ENCODE measurements around the gene SP9.

SP9 gene

DNA sequence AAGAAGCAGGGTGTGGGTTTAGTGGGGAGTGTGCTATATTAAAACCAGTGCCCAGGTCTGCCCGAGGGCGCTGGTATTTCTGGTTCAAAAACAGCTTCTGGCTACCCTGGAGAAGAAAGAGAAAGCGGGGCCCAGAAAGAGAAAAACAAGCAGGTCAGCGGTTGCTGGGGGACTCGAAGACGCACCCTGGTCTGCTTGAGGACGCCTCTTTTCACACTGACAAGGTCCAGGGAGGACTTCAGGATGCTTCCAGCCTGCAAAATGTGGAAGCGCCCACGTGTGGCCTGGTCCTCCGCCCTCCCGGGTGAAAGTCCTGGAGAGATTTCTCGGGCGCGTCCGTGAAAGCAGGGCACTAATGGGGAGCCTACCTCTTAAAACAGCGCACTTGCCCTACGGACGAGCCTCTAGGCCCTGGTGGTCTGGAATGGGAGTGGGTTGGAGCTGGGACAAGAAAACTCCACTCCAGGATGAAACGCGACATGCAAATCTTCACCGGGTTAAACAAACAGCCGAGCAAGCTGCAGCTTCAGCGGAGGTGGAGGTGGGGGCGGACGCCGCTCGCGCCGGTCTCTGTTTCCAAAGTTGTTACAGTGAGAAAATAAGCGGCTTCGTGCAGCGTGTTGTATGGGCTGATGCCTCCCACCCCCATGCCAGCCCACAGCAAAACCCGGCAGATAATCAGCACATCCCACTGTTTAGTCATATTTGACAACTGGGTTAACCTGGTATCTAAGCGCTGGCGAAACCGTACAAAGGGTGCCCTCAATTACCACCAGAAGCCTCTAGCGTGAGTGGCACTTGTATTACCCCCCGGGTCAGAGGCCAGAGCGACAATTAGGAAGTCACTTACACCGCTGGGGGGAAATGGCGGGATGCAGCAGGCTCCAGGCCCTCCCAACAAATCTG is 1.1 kb upstream of the SP9 start:
- no peak for DNase-seq (ENCODE audit: low read depth)

DNA sequence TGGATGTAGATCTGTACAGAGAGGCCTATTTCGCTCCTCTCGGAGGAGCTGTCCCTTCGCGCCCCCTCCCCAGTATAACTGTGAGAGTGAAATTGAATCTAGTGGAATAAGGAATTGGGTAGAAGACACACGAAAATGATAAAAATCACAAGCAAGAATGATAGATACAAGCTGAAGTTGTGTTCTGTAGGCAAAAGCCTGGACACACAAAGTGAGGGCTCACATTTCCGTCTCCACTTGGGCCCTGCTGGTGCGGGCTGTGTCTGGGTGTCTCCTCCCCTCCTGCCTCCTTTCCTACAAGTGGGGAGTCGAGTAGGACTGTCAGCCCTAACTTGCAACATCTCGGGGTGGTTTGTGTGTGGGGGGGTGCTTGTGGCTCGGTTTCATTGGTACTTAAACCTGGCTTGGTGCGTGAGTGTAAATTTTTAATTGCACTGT is 457 bp upstream of the SP9 start:
- DNase-seq (ENCODE audit: low read depth), result no peak

DNA sequence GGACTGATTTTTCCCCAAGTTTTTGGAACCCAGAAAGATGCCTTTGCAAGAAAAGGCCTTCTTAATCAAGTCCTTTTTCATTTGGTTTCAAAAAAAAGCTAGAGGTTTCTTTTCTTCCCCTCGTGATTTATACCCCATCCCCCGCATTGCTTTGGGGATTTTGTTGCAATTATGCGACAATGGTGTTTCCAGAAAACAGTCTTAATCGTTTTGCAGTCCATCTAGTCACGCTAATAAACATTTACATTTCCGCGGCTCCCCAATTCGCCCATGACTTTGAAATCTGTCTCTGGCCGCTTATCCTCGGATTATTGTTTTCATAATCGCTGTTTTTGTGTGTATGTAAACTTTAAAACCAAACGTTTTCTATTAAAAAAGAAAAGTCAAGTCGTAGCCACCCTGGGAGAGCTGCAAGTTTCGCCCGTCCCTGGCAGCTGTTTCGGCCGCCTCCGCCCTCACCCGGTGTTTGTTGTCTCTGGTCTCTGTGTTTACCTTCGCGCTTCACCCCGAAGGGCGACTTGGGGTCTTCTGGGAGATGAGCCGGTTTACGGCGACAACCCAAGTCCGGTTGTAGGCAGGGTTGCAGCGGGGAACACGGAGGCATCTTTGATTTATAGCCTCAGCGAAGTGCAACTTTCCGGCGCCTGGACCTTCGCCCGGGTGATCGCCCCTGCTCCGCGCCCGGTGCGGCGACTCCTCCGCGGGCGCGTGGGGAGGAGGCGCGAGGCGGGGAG is 667 bp downstream of the SP9 start:
- DNase-seq (ENCODE audit: low read depth), result no peak

DNA sequence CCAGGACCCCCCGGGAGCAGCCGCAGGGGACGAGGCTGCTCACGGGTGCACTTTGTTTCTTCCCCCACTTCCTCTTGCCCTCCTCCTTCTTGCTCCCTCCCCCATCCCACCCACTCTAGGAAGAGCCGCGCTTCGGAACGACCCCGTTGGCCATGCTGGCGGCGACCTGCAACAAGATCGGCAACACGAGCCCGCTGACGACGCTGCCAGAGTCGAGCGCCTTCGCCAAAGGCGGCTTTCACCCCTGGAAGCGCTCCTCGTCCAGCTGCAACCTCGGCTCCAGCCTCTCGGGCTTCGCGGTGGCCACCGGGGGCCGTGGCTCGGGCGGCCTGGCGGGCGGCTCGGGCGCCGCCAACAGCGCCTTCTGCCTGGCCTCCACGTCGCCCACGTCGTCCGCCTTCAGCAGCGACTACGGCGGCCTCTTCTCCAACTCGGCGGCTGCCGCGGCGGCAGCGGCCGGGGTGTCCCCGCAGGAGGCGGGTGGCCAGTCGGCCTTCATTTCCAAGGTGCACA is 1.3 kb downstream of the SP9 start:
- no peak for DNase-seq (ENCODE audit: low read depth)

DNA sequence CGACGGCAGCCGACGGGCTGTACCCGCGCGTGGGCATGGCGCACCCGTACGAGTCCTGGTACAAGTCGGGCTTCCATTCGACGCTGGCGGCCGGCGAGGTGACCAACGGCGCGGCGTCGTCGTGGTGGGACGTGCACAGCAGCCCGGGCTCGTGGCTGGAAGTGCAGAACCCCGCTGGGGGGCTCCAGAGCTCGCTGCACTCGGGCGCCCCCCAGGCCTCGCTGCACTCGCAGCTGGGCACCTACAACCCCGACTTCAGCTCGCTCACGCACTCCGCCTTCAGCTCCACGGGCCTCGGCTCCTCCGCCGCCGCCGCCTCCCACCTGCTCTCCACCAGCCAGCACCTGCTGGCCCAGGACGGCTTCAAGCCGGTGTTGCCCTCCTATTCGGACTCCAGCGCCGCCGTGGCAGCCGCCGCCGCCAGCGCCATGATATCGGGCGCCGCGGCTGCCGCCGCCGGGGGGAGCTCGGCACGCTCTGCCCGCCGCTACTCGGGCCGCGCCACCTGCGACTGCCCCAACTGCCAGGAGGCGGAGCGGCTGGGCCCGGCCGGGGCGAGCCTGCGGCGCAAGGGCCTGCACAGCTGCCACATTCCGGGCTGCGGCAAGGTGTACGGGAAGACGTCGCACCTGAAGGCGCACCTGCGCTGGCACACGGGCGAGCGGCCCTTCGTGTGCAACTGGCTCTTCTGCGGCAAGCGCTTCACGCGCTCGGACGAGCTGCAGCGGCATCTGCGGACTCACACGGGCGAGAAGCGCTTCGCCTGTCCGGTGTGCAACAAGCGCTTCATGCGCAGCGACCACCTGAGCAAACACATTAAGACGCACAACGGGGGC is 2.0 kb downstream of the SP9 start:
- DNase-seq (ENCODE audit: low read depth), result no peak

- no peak for DNase-seq (ENCODE audit: low read depth)
Measured at GRCh38 chr2:174337337-174338146, 2.8 kb downstream of the SP9 start.

GRCh38 chr2:174338147-174338605 is 3.4 kb downstream of the SP9 start:
- no peak for DNase-seq (ENCODE audit: low read depth)

GRCh38 chr2:174338671-174339560 is 4.2 kb downstream of the SP9 start:
- no peak for DNase-seq (ENCODE audit: low read depth)

DNA sequence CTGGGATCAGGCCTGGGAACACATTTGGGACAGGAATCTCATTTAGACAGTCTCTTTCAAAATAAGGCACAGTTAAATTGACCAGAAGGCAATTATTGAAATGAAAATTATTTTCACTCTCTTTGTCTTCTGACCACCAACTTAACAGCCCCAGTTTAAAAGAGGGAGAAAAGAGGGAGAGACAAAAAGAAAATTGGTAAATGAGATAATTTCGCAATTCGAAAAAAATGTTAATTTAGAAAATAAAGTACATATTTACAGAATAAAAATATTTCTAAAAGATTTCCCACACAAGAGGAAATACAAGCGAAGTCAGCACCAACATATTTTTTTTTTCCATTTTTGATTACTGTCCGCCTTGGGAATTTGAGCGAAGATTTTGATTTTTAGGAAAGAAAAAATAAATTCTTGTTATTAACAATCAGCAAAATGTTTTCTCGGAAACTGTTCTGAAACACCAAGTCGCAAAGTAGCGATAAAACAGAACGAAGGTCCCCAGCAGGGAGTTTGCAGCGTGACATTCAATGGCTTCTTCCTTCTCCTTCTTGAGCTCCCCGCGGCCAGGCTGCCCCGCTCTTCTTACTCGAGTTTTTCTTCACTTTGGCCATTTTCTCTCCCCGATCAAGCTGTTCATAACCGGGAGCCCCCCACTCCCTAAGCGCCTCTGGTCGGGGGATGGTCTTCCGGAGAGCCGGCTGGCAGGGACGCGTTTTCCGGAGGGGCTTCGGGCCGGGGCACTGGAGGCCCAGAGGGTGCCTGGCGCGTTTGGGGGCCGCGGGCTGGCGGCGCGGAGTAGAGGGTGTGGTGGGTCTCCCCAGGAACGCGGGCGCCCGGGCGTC is 5.0 kb downstream of the SP9 start:
- no peak for DNase-seq (ENCODE audit: low read depth)

DNA sequence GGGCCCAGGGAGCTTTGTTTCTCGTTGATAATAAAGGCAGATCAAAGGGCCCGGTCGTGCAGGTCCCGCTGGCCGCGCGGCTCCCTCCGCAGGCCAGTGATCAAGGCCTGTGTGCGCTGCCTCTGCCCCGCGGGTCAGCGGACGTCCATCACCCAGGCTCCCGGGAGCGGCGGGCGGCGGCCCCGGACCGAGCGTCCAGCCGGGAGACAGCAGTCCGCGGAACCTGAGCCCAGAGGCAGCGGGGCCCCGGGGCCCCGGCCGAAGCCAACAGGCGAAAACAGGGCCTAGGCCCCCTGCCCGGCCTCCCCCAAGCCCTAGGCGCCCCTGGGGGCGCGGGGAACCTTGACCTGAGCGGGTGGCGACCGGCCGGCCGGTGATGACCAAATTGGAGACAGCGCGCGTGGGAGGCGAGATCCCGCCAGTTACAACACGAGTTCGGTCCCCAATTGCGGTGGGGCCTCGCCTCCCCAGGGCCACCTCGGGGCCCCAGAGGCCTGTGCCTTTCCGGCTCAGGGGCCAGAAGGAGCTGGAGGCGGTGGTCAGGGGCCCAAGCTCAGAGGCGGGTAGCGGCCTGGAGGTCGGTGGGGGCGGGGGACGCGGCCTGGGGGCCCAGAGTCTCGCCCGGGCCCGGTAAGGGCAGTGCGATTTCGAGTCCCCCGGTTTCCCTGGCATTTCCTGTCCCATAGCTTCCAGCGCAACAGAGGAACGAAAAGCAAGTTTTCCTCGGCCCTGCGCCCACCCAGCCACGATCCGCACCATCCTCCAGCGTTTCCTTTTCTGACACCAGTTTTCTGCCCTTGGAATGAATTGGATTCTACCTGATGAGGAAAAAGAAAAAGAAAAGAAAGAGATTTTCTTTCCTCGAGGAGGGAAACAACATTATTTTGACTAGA is 5.9 kb downstream of the SP9 start:
- DNase-seq (ENCODE audit: low read depth), result no peak

DNA sequence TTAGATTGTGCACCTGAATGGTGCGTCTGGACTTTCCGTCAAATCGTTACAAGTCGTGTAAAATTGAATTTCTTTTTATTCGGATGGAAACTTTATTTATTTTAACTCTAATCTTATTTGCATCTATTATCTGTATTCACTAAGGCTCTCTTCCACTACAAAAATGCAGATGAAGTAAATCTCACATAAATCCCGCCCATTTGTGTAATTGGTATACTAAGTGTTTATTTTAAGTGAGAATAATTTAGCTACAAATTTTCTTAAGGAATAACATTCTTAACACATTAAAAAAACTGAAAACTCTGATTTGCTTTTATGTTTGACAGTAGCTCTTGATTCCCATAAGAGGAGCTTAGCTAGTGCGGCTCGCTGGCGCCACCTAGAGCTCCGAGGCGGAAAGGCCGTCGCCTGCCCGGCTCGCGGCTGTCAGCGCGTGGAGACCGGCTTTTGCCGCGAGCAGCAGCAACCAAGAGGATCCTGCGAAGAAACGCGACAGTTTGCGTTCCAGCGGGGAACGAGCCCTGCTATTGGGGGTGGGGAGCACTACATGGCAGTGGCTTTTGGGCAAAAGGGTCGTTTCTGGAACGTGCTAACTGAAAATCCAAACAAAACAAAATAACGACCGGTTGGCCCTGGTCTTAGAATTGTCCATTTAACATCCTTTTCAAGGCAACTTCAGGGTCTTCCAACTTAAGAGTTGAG is 6.7 kb downstream of the SP9 start:
- DNase-seq (ENCODE audit: low read depth), result peak; percentile 42

- DNase-seq (ENCODE audit: low read depth), result no peak
Measured at GRCh38 chr2:174341995-174342685, 7.4 kb downstream of the SP9 start.

GRCh38 chr2:174342686-174343342 is 8.1 kb downstream of the SP9 start:
- no peak for DNase-seq (ENCODE audit: low read depth)

DNA sequence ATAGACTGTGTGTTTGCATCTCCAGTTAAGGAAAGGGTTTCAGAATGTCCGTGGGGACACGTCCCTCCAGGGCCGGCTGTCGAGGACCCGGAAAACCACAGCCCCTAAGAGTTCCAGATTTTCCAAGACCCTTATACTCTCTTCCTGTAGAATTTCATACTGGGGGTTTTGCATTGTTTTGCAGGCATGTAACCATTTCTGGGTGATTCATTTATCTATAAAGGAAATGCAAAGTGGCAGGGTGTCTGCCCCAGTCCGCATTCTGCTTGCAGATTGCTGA is 8.5 kb downstream of the SP9 start:
- no peak for DNase-seq (ENCODE audit: low read depth)

DNA sequence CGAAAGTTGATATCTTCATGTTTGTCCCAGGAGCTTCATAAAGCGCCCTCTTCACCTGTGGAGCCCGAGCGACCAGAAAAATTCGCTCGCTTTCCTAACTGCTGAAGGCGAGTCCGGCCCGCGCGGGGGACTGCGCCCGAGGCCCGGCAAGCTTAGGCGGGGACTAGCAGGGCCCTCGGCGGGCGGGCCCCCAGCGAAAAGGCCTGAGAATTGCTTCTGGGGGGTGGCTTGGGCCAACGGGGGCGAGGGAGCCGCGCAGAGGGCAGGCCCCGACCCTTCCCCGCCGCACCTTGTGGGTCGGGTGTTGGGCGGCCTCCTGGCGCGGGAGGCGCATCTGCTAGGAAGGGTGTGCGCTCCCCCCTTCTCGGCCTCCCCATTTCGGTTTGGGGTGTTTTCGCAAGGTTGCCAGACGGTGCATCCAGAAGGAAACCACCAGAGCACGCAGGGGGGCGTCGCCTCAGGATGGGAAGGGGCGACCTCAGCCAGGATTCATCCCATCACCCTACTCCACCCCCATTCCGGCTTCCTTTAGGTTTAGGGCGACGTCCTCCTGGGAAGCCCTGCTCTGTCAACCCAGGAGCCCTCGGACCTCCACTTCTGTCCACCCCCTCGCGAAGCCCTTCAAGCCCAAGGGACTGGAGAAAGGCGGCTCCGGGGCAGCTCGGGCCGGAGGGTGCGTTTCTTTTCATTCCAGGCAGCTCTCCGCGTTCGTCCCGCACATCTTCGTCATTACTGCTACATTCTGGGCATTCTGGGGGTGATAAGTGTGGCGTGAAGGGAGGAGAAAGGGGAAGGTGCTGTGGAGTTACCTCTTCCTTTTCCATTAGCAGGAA is 9.1 kb downstream of the SP9 start:
- DNase-seq (ENCODE audit: low read depth), result no peak

Measured in CMK (cell line).